ENCODE data around the gene VAV3.

VAV3 gene

GRCh38 chr1:107557095-107557494 is 407.9 kb downstream of the VAV3 start:
- TF ChIP-seq ZNF274 (IDR thresholded peaks at IDR 0.05; ENCODE audit: low read depth, low read length) = no peak
- no peak overlapping the region for H3K4me3 ChIP-seq (ENCODE audit: low read length)

GRCh38 chr1:107555578-107555977 is 409.4 kb downstream of the VAV3 start:
- H3K4me3 ChIP-seq (ENCODE audit: low read length) = no peak overlapping the region
- TF ChIP-seq ZNF274 (IDR thresholded peaks at IDR 0.05; ENCODE audit: low read depth, low read length) = no peak

- no peak overlapping the region for H3K4me3 ChIP-seq (ENCODE audit: low read length)
- TF ChIP-seq ZNF274 (IDR thresholded peaks at IDR 0.05; ENCODE audit: low read depth, low read length) = no peak
These were observed 412.2 kb downstream of the VAV3 start for GRCh38 chr1:107552781-107553180.

GRCh38 chr1:107551456-107551855 is 413.5 kb downstream of the VAV3 start:
- no peak overlapping the region for H3K4me3 ChIP-seq (ENCODE audit: low read length)
- TF ChIP-seq ZNF274 (IDR thresholded peaks at IDR 0.05; ENCODE audit: low read depth, low read length) = no peak

- H3K4me3 ChIP-seq (ENCODE audit: low read length) = no peak overlapping the region
- no peak for TF ChIP-seq ZNF274 (IDR thresholded peaks at IDR 0.05; ENCODE audit: low read depth, low read length)
These were observed 414.6 kb downstream of the VAV3 start for GRCh38 chr1:107550358-107550757.

- H3K4me3 ChIP-seq (ENCODE audit: low read length) = no peak overlapping the region
- no peak for TF ChIP-seq ZNF274 (IDR thresholded peaks at IDR 0.05; ENCODE audit: low read depth, low read length)
These were observed 415.7 kb downstream of the VAV3 start for GRCh38 chr1:107549152-107549810.

- no peak for TF ChIP-seq ZNF274 (IDR thresholded peaks at IDR 0.05; ENCODE audit: low read depth, low read length)
- no peak overlapping the region for H3K4me3 ChIP-seq (ENCODE audit: low read length)
These were observed 416.7 kb downstream of the VAV3 start for GRCh38 chr1:107548276-107548675.

- no peak for TF ChIP-seq ZNF274 (IDR thresholded peaks at IDR 0.05; ENCODE audit: low read depth, low read length)
- no peak overlapping the region for H3K4me3 ChIP-seq (ENCODE audit: low read length)
These were observed 417.4 kb downstream of the VAV3 start for GRCh38 chr1:107547363-107548155.

- TF ChIP-seq ZNF274 (IDR thresholded peaks at IDR 0.05; ENCODE audit: low read depth, low read length) = no peak
- no peak overlapping the region for H3K4me3 ChIP-seq (ENCODE audit: low read length)
These were observed 418.4 kb downstream of the VAV3 start for GRCh38 chr1:107546576-107546975.

- H3K4me3 ChIP-seq (ENCODE audit: low read length) = no peak overlapping the region
- no peak for TF ChIP-seq ZNF274 (IDR thresholded peaks at IDR 0.05; ENCODE audit: low read depth, low read length)
These were observed 419.1 kb downstream of the VAV3 start for GRCh38 chr1:107545879-107546278.

- TF ChIP-seq ZNF274 (IDR thresholded peaks at IDR 0.05; ENCODE audit: low read depth, low read length) = no peak
- H3K4me3 ChIP-seq (ENCODE audit: low read length) = no peak overlapping the region
These were observed 419.9 kb downstream of the VAV3 start for GRCh38 chr1:107545056-107545577.

- no peak overlapping the region for H3K4me3 ChIP-seq (ENCODE audit: low read length)
These were observed 420.7 kb downstream of the VAV3 start for GRCh38 chr1:107544285-107544684.

GRCh38 chr1:107541412-107541811 is 423.6 kb downstream of the VAV3 start:
- no peak for TF ChIP-seq ZNF274 (IDR thresholded peaks at IDR 0.05; ENCODE audit: low read depth, low read length)
- no peak overlapping the region for H3K4me3 ChIP-seq (ENCODE audit: low read length)

More at GRCh38 chr1:107544285-107544684, 420.7 kb downstream of the VAV3 start:
- no peak for TF ChIP-seq ZNF274 (IDR thresholded peaks at IDR 0.05; ENCODE audit: low read depth, low read length)

- no peak overlapping the region for H3K4me3 ChIP-seq (ENCODE audit: low read length)
- TF ChIP-seq ZNF274 (IDR thresholded peaks at IDR 0.05; ENCODE audit: low read depth, low read length) = no peak
These were observed 426.5 kb downstream of the VAV3 start for GRCh38 chr1:107538502-107538901.

- H3K4me3 ChIP-seq (ENCODE audit: low read length) = no peak overlapping the region
- no peak for TF ChIP-seq ZNF274 (IDR thresholded peaks at IDR 0.05; ENCODE audit: low read depth, low read length)
These were observed 428.7 kb downstream of the VAV3 start for GRCh38 chr1:107536266-107536665.
